GM08714 (cell line): Measurements from ENCODE around the gene TAF4B.
"Not testable (repeated sequence)": the region's sequence is repeated elsewhere in the genome, so short reads cannot be mapped to it uniquely, and the experiment has no call there.

Experiments used
- H3K4me3 ChIP-seq: fragments of 200-500 bp; sonication (Bioruptor generic); 2 replicates; pipeline ENCODE4 v1.5.1; 2014; ENCODE audit warnings: mild to moderate bottlenecking, low read length, inconsistent platforms
- ZNF274 ChIP-seq: IDR thresholded peaks from 2 replicates; pipeline ENCODE4 v1.6.1; 2012; ENCODE audit warnings: mild to moderate bottlenecking, low read depth, low read length

The TAF4B gene

DNA sequence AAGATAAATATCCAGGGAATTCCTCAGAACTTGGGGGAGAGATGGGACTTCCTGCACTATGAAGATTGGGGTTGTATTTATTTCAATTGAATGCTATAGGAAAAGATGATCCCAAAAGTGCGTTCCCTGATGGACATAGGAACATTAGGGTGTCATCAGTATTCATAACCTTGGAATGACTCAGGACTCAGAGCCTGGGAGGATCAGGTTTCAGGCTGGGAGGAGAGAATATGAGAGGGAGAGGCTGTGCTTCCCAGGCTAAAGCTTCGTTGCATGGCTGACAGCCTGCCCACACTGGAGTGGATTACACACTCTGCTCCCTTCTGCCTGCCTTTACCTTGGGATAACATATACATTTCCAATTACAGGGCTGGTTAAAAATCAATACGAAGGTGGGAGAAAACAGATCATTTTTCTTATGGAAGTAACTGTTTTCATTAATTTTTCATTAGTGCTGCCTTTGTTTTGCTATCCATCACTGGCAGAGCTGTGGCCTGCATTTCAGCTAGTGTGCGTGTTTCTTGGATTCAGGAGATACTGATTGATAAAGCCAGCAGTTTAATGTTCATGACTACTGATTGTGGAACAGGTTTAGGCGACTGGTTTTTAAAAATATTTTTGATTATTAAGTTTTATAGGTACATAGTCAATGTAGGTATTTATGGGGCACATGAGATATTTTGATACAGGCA lies 203.4 kb downstream of the TAF4B start:
- H3K4me3 ChIP-seq, result no peak overlapping the region
- no peak for TF ChIP-seq ZNF274

DNA sequence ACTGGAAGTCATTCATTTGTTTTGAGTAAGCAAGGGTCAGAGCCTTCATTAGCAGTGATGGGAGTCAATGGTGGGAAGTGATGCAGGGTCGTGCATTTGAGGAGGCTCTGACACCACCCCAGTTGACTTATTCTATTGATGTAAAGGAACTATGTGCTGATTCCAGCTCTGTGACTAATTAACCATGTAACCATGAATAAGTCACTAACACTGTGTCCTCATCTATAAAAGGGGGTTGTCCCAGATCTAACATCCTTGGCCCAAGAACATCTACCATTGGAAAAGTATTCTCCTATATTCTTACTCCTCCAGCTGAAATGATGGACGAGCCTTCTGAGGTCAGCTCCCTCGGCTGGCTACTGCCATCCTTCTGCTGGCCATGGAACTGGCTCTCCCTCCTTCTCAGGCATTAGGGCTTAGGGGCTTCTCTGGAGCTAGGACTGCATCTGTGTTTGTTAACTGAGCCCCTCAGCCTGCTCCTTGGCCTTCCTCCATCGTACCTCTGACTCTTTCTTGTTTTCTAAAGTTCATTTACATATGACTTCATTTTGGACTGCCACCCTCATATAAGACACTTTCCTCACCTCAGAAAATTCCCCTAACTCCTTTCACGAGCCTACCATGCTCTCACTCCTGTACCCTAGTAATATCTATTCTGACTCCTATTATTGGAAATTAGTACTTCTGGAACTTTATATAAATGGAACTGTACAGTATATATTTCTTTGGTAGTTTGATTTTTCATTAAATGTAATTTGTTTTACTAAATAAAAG lies 206.6 kb downstream of the TAF4B start:
- no peak overlapping the region for H3K4me3 ChIP-seq
- TF ChIP-seq ZNF274, result no peak

GRCh38 chr18:26434887-26435286 lies 208.6 kb downstream of the TAF4B start:
- TF ChIP-seq ZNF274, result no peak
- H3K4me3 ChIP-seq, result no peak overlapping the region

DNA sequence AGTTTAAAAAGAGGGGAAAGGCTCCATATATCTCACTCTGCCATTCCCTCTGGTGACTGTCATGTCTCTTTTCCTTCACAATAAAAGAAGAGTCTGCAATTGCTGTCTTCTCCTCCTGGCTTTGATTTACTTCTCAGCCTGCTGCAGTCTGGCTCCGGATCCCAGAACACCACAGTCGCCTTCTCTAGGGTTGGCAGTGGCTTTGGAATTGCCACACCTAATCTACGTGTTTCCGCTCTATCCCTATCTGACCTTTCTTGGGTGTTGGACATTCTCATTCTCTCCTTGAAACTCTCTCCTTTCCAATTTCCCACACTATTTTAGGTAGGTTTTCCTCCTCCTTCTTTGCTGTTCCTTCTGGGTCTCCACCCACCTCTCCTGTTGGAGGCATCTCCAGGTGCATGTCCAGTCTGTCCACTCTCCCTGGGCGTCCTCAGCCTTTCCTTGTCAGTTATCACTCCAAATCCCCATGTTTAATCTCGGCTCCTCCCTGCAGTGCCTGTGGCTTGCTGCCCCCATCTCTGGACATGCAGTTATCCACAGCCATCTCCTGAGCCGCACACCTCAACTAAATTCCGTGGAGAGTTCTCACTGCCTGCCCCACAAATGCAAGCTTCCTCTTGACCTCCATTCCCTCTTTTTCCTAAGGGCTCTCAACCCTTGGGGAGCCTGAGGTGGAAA lies 209.3 kb downstream of the TAF4B start:
- TF ChIP-seq ZNF274, result no peak
- H3K4me3 ChIP-seq, result no peak overlapping the region

GRCh38 chr18:26436176-26437051 lies 210.2 kb downstream of the TAF4B start:
- no peak for TF ChIP-seq ZNF274

DNA sequence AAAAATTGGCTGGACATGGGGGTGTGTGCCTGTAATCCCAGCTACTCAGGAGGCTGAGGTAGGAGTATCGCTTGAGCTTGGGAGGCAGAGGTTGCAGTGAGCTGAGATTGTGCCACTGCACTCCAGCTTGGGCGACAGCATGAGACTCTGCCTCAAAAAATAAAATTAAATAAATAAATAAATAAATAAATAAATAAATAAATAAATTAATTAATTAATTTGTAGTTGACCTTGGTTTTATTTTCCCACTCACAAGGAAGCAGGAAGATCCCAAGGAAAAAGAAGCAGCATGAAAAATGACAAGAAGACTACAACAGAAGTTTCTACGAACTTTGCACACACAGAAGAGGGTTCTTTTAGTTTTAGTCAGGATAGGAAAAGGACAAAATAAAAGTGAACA lies 211.4 kb downstream of the TAF4B start:
- H3K4me3 ChIP-seq, result not testable (repeated sequence)

More at GRCh38 chr18:26436176-26437051, 210.2 kb downstream of the TAF4B start:
- no peak overlapping the region for H3K4me3 ChIP-seq

- no peak overlapping the region for H3K4me3 ChIP-seq
- TF ChIP-seq ZNF274, result no peak
Observed at GRCh38 chr18:26438980-26439379, 212.7 kb downstream of the TAF4B start.

DNA sequence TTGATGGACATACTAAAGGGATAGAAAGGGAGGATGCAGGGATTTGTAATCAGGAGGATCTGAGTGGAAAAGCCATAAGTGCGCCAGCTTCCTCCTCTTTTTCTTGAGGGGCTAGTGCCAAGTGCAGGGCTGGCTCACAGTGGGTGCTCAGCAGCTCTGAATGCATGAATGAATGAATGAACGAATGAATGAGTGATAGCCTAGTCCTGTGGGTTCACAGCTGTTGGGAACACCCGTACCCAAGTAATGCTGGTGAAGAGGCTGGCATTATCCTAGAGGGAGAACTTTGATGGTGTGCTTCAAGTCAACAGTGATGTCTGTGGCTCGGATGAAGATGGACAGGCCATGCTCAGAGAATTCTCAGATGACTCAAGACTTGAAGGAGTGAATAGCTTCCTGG lies 213.3 kb downstream of the TAF4B start:
- no peak for TF ChIP-seq ZNF274
- no peak overlapping the region for H3K4me3 ChIP-seq

DNA sequence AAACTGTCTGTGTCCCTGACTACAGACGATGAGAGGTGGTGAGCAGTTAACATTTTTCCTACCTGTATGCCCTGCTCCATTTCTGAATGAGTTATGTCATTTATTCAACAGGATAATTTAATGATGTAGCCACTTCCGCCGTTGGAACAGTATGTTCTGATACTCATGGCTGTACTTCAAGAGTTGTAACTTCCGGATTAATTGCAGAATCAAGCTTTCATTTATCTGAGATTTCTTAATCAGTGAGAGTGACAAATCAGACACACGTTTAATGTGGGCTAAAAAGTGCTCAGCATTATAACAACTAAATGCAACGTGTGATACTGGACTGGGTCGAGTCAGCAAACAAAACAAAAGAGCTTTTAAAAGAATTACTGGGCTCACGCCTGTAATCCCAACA lies 214.4 kb downstream of the TAF4B start:
- H3K4me3 ChIP-seq, result no peak overlapping the region
- TF ChIP-seq ZNF274, result no peak
